H1 (cell line): ENCODE results near the gene NEDD4. TPM values are rescaled to one million over a fixed set of nuclear protein-coding genes. Genes with fewer than 3 reads are reported as not detected.

Source experiments
- CTCF ChIA-PET: fragments of 300-600 bp; sonication (Branson Sonifier 250); formaldehyde crosslinking; loops from one replicate; lab custom pipeline; 2021; ENCODE audit not compliant: partially characterized antibody; lab: Charles Lee
- POLR2A ChIA-PET: fragments of 300-600 bp; sonication (Branson Sonifier 250); formaldehyde crosslinking; loops from one replicate; lab custom pipeline; 2021; ENCODE audit warnings: inconsistent platforms; ENCODE audit not compliant: partially characterized antibody; lab: Charles Lee
- DNase-seq, 2 experiments: peaks; one replicate each; pipeline versions ENCODE4 v3.0.0 to v3.0.0-alpha.2; 2010 to 2022; ENCODE audit warnings: low spot score in 2 of 2, low read depth in 1 of 2, mixed read lengths in 1 of 2
- FAIRE-seq: peaks from 2 replicates; lab custom pipeline; 2011; peaks lifted over from hg19 to GRCh38; lab: Jason Lieb, UNC
- H2AFZ ChIP-seq: 2 replicates; pipeline ENCODE4 v1.8.1; 2012; ENCODE audit warnings: low read length, inconsistent platforms
- H2AK5ac ChIP-seq: 2 replicates; pipeline ENCODE4 v1.6.1; 2013; ENCODE audit warnings: low read depth, low read length
- H2BK120ac ChIP-seq: replicated peaks from 2 replicates; pipeline ENCODE3; 2013; ENCODE audit warnings: low read depth, low read length, inconsistent platforms
- H2BK12ac ChIP-seq: 2 replicates; pipeline ENCODE4 v1.6.1; 2013; ENCODE audit warnings: low read depth, low read length
- H2BK15ac ChIP-seq: 2 replicates; pipeline ENCODE4 v1.6.1; 2013; ENCODE audit warnings: low read length
- H2BK20ac ChIP-seq: 2 replicates; pipeline ENCODE4 v1.6.1; 2013; ENCODE audit warnings: low read length
- H2BK5ac ChIP-seq: 2 replicates; pipeline ENCODE4 v1.6.1; 2013; ENCODE audit warnings: low read depth, low read length
- H3K14ac ChIP-seq: 2 replicates; pipeline ENCODE4 v1.6.1; 2013; ENCODE audit warnings: inconsistent platforms; ENCODE audit not compliant: insufficient read length
- H3K18ac ChIP-seq: 2 replicates; pipeline ENCODE4 v1.6.1; 2013; ENCODE audit warnings: low read length; ENCODE audit errors: extremely low read depth
- H3K23ac ChIP-seq: 2 replicates; pipeline ENCODE4 v1.6.1; 2013; ENCODE audit warnings: inconsistent platforms; ENCODE audit not compliant: insufficient read length
- H3K23me2 ChIP-seq: 2 replicates; pipeline ENCODE4 v1.6.1; 2013; ENCODE audit warnings: low read depth, low read length
- H3K27ac ChIP-seq: 2 replicates; pipeline ENCODE4 v1.6.1; 2011; ENCODE audit warnings: low read depth, low read length, inconsistent platforms
- H3K27me3 ChIP-seq, 4 experiments: replicated peaks in 1 of 4; 1 replicate in 1 of 4; 2 replicates in 3 of 4; pipeline versions ENCODE4 v1.6.1 to v1.8.1; 2011 to 2013; ENCODE audit warnings: low read length in 3 of 4, mild to moderate bottlenecking in 3 of 4, inconsistent platforms in 2 of 4, mixed read lengths in 2 of 4, moderate library complexity in 1 of 4; ENCODE audit not compliant: control insufficient read depth in 3 of 4, insufficient read depth in 3 of 4; ENCODE audit errors: extremely low read depth in 1 of 4
- H3K36me3 ChIP-seq, 4 experiments: 2 replicates each; pipeline versions ENCODE4 v1.6.1 to v1.8.1; 2011 to 2013; ENCODE audit warnings: mild to moderate bottlenecking in 4 of 4, low read length in 3 of 4, moderate library complexity in 2 of 4, control low read depth in 1 of 4, inconsistent platforms in 1 of 4; ENCODE audit not compliant: insufficient read depth in 4 of 4, control insufficient read depth in 2 of 4
- H3K4ac ChIP-seq: replicated peaks from 2 replicates; pipeline ENCODE3; 2013; ENCODE audit warnings: low read length, low read depth, mixed read lengths, inconsistent platforms; ENCODE audit not compliant: insufficient read length
- H3K4me1 ChIP-seq, 4 experiments: replicated peaks in 1 of 4; 1 replicate in 1 of 4; 2 replicates in 3 of 4; pipeline versions ENCODE4 v1.6.1 to v1.8.1; 2011 to 2013; ENCODE audit warnings: low read length in 3 of 4, inconsistent platforms in 2 of 4, mixed read lengths in 1 of 4; ENCODE audit not compliant: insufficient read depth in 4 of 4, control insufficient read depth in 3 of 4
- H3K4me2 ChIP-seq, 2 experiments: 2 replicates each; pipeline versions ENCODE4 v1.6.1 to v1.8.1; 2011 to 2013; ENCODE audit warnings: low read depth in 2 of 2, low read length in 2 of 2, control low read depth in 1 of 2, inconsistent platforms in 1 of 2, mild to moderate bottlenecking in 1 of 2; ENCODE audit not compliant: insufficient read depth in 1 of 2
- H3K4me3 ChIP-seq, 4 experiments: fragments of 200-600, 300-600 bp in 1 of 4; sonication (generic), shearing (Covaris generic), sonication (Bioruptor Twin) in 1 of 4; 2 replicates each; pipeline versions ENCODE4 v1.5.1 to v1.8.1; 2011 to 2016; ENCODE audit warnings: low read length in 4 of 4, low read depth in 3 of 4, control low read depth in 2 of 4, inconsistent platforms in 2 of 4, mild to moderate bottlenecking in 2 of 4, mixed read lengths in 1 of 4, moderate library complexity in 1 of 4; ENCODE audit not compliant: insufficient read depth in 2 of 4; ENCODE audit errors: extremely low read depth in 1 of 4
- H3K56ac ChIP-seq: replicated peaks from 2 replicates; pipeline ENCODE3; 2013; ENCODE audit warnings: low read depth, mild to moderate bottlenecking, mixed read lengths, low read length, inconsistent platforms; ENCODE audit not compliant: insufficient read length
- H3K79me1 ChIP-seq: 2 replicates; pipeline ENCODE4 v1.6.1; 2013; ENCODE audit warnings: low read depth, low read length, control low read depth
- H3K79me2 ChIP-seq, 2 experiments: 2 replicates each; pipeline versions ENCODE4 v1.6.1 to v1.8.1; 2012 to 2013; ENCODE audit warnings: low read length in 2 of 2, mild to moderate bottlenecking in 2 of 2, inconsistent platforms in 1 of 2; ENCODE audit not compliant: insufficient read depth in 2 of 2, control insufficient read depth in 1 of 2
- H3K9ac ChIP-seq, 4 experiments: replicated peaks in 1 of 4; 1 replicate in 1 of 4; 2 replicates in 3 of 4; pipeline versions ENCODE4 v1.6.1 to v1.8.1; 2011 to 2013; ENCODE audit warnings: low read depth in 3 of 4, low read length in 3 of 4, control low read depth in 2 of 4, mild to moderate bottlenecking in 2 of 4, moderate library complexity in 2 of 4, inconsistent platforms in 1 of 4; ENCODE audit errors: extremely low read depth in 1 of 4
- H3K9me3 ChIP-seq, 2 experiments: 2 replicates each; pipeline versions ENCODE4 v1.6.1 to v1.8.1; 2012 to 2013; ENCODE audit warnings: mild to moderate bottlenecking in 2 of 2, moderate library complexity in 2 of 2, control low read depth in 1 of 2, inconsistent platforms in 1 of 2, low read depth in 1 of 2, low read length in 1 of 2, mixed read lengths in 1 of 2; ENCODE audit not compliant: insufficient read depth in 2 of 2
- H4K20me1 ChIP-seq, 2 experiments: replicated peaks in 1 of 2; 2 replicates each; pipeline versions ENCODE3 to v1.8.1; 2011 to 2013; ENCODE audit warnings: inconsistent platforms in 2 of 2, low read length in 2 of 2, mild to moderate bottlenecking in 1 of 2; ENCODE audit not compliant: insufficient read depth in 2 of 2, control insufficient read depth in 1 of 2
- H4K5ac ChIP-seq: 2 replicates; pipeline ENCODE4 v1.6.1; 2013; ENCODE audit warnings: low read length, low read depth, mixed read lengths, inconsistent platforms; ENCODE audit not compliant: insufficient read length
- H4K8ac ChIP-seq: 2 replicates; pipeline ENCODE4 v1.8.0; 2013; ENCODE audit warnings: mild to moderate bottlenecking, moderate library complexity, low read length, inconsistent platforms; ENCODE audit not compliant: insufficient read depth; ENCODE audit errors: extremely low read depth
- H4K91ac ChIP-seq: replicated peaks from 2 replicates; pipeline ENCODE3; 2013; ENCODE audit warnings: low read length, mixed read lengths, inconsistent platforms; ENCODE audit not compliant: insufficient read length
- BACH1 ChIP-seq: IDR thresholded peaks from 2 replicates; pipeline ENCODE4 v1.6.1; 2012; ENCODE audit warnings: low read length, improper control_type of control experiment
- CHD1 ChIP-seq: IDR thresholded peaks from 2 replicates; pipeline ENCODE4 v1.6.1; 2012; ENCODE audit warnings: low read depth, low read length, improper control_type of control experiment
- CHD2 ChIP-seq: IDR thresholded peaks from 2 replicates; pipeline ENCODE4 v1.6.1; 2012; ENCODE audit warnings: low read length, improper control_type of control experiment
- EP300 ChIP-seq, 2 experiments: IDR thresholded peaks; 1 replicate in 1 of 2; 2 replicates in 1 of 2; pipeline ENCODE4 v1.6.1; 2011 to 2012; ENCODE audit warnings: low read depth in 2 of 2, low read length in 2 of 2, mild to moderate bottlenecking in 2 of 2, borderline replicate concordance in 1 of 2, inconsistent platforms in 1 of 2, moderate library complexity in 1 of 2
- GTF2F1 ChIP-seq: IDR thresholded peaks from 2 replicates; pipeline ENCODE4 v1.6.1; 2012; ENCODE audit warnings: low read depth, low read length, improper control_type of control experiment, borderline replicate concordance
- HDAC2 ChIP-seq, 2 experiments: fragments of 300-600 bp in 1 of 2; sonication (generic) in 1 of 2; IDR thresholded peaks; 2 replicates each; pipeline ENCODE4 v1.6.1; 2011 to 2012; ENCODE audit warnings: low read depth in 2 of 2, low read length in 2 of 2, mild to moderate bottlenecking in 2 of 2, moderate library complexity in 2 of 2, borderline replicate concordance in 1 of 2, inconsistent platforms in 1 of 2
- KDM5A ChIP-seq: fragments of 200-600 bp; IDR thresholded peaks from 2 replicates; pipeline ENCODE4 v1.7.1; 2012; ENCODE audit warnings: mild to moderate bottlenecking, low read length, inconsistent platforms, mixed read lengths
- POLR2A ChIP-seq, 2 experiments: IDR thresholded peaks; 1 replicate in 1 of 2; 2 replicates in 1 of 2; pipeline ENCODE4 v1.6.1; 2011; ENCODE audit warnings: low read depth in 2 of 2, low read length in 2 of 2, mild to moderate bottlenecking in 2 of 2; ENCODE audit errors: control extremely low read depth in 1 of 2
- RFX5 ChIP-seq: IDR thresholded peaks from 2 replicates; pipeline ENCODE4 v1.6.1; 2011; ENCODE audit warnings: low read depth, low read length, improper control_type of control experiment, borderline replicate concordance
- RNF2 ChIP-seq: fragments of 200-900, 300-1000 bp; sonication (generic); IDR thresholded peaks from 2 replicates; pipeline ENCODE4 v1.7.1; 2016; ENCODE audit warnings: borderline replicate concordance, low read depth, mild to moderate bottlenecking, antibody characterized with exemption, low read length; ENCODE audit not compliant: poor library complexity, severe bottlenecking; ENCODE audit errors: missing control alignments
- SIRT6 ChIP-seq: IDR thresholded peaks from one replicate; pipeline ENCODE4 v1.7.1; 2012; ENCODE audit warnings: low read length, inconsistent platforms
- TAF1 ChIP-seq: IDR thresholded peaks from 2 replicates; pipeline ENCODE4 v1.6.1; 2011; ENCODE audit warnings: mild to moderate bottlenecking, low read depth, low read length
- TBP ChIP-seq: IDR thresholded peaks from 2 replicates; pipeline ENCODE4 v1.6.1; 2011; ENCODE audit warnings: low read depth, low read length, improper control_type of control experiment
- YY1 ChIP-seq: IDR thresholded peaks from 2 replicates; pipeline ENCODE4 v1.6.1; 2011; ENCODE audit warnings: low read depth, mild to moderate bottlenecking, low read length
- WGBS, 2 experiments: shearing (Covaris generic) in 1 of 2; methylation state at CpG; one replicate each; pipeline versions ENCODE4 v1.1.6 to v1.1.7; 2013 to 2015; ENCODE audit warnings: low lambda C conversion rate in 2 of 2, mixed read lengths in 2 of 2, inconsistent platforms in 1 of 2, low coverage in 1 of 2, missing lambda C conversion rate in 1 of 2; ENCODE audit not compliant: insufficient replicate concordance in 2 of 2, insufficient coverage in 1 of 2, insufficient read length in 1 of 2; ENCODE audit errors: extremely low coverage in 1 of 2, missing lambda C conversion rate in 1 of 2; 5-methylcytosine and 5-hydroxymethylcytosine counted together
- polyA plus RNA-seq, 7 experiments: library from polyadenylated mRNA; depleted of rRNA in 3 of 7; stranded (reverse) in 5 of 7; unstranded in 2 of 7; fragments of >200 nt in 5 of 7; fragments of 200-250 nt in 2 of 7; gene quantifications; 1 replicate in 5 of 7; 2 replicates in 1 of 7; 4 replicates in 1 of 7; pipeline versions ENCODE4 v1.2.1 to v1.2.3, GENCODE V29; 2011 to 2013; ENCODE audit warnings: missing spikeins in 2 of 7, mixed read lengths in 2 of 7
- total RNA-seq: library from RNA; stranded (reverse); fragmentation: NEBNext Ultra II Directional; extraction: Animal tissue kit (Norgen Biotek cat#: 25700); gene quantifications from 2 replicates; pipeline ENCODE4 v1.2.1, GENCODE V29; 2021

NEDD4 gene
- total and polyA plus RNA-seq, 2 of the 8 experiments (the other 6 are each of a cell fraction or from before 2014, with no cell fraction given): 0.95 to 3.9 TPM

- Histone ChIP-seq H3K36me3 (no peaks in the 10 kb centered on the region), H2AFZ (no peak overlapping the region), H2BK120ac (no peak overlapping the region), H3K27ac (no peak overlapping the region), H2BK15ac (no peak overlapping the region), H3K4me2 (no peak overlapping the region), H2AK5ac (no peak overlapping the region), H3K9ac (no peak overlapping the region), H3K79me2 (no peaks in the 10 kb centered on the region), H4K8ac (no peak overlapping the region), H4K20me1 (no peaks in the 10 kb centered on the region), H3K4me1 (no peaks in the 10 kb centered on the region), H3K79me1 (no peaks in the 10 kb centered on the region), H3K56ac (no peak overlapping the region), H3K4ac (no peak overlapping the region), H2BK20ac (no peak overlapping the region), H2BK12ac (no peak overlapping the region), H3K18ac (no peak overlapping the region), H3K14ac (no peak overlapping the region), H3K4me3 (no peak overlapping the region), H4K5ac (no peak overlapping the region), H3K27me3 (no peaks in the 10 kb centered on the region), H3K9me3 (no peaks in the 10 kb centered on the region), H4K91ac (no peak overlapping the region), H3K23me2 (peaks cover 1% of the 10 kb centered on the region; the same call in 1 of the 2 replicates), H3K23ac (no peak overlapping the region), H2BK5ac (no peak overlapping the region)
- no peak for TF ChIP-seq KDM5A
- no peak for TF ChIP-seq SIRT6
- TF ChIP-seq POLR2A (IDR thresholded peaks at IDR 0.05; ENCODE audit: control extremely low read depth in 1 of 2, low read depth in 2 of 2, low read length in 2 of 2): no peak
- TF ChIP-seq HDAC2 (IDR thresholded peaks at IDR 0.05; ENCODE audit: borderline replicate concordance in 1 of 2, low read depth in 2 of 2, low read length in 2 of 2): no peak
- no peak for TF ChIP-seq YY1
- no peak for TF ChIP-seq GTF2F1
- TF ChIP-seq TAF1: no peak
- no peak for TF ChIP-seq TBP
- TF ChIP-seq RFX5: no peak
- no peak for TF ChIP-seq RNF2
- TF ChIP-seq BACH1: no peak
- no peak for TF ChIP-seq CHD2
- no peak for TF ChIP-seq CHD1
- TF ChIP-seq EP300 (IDR thresholded peaks at IDR 0.05; ENCODE audit: borderline replicate concordance in 1 of 2, low read depth in 2 of 2, low read length in 2 of 2): no peak
- DNase-seq (no peak), FAIRE-seq (no peak)
- POLR2A ChIA-PET: no interaction called here
- CTCF ChIA-PET: no interaction called here
- WGBS, 2 experiments: 62% methylated on average over 4 of the region's 4 CpGs; no CpG with 5 or more reads in 1 of the 2 experiments
Measured at GRCh38 chr15:55959744-55960447, 33.5 kb downstream of the NEDD4 start.
